GM12878 (cell line): ENCODE results near the gene CEP135. TPM values are rescaled to one million over a fixed set of nuclear protein-coding genes. Genes with fewer than 3 reads are reported as not detected.

Experiments
- ATAC-seq: fragments of 200-7000 bp; cut with Tn5 transposase; 3 replicates; pipeline ENCODE4 v1.9.1; 2020; ENCODE audit warnings: mild to moderate bottlenecking, moderate library complexity
- BruUV-seq: library from RNA; stranded (reverse); fragments of 400-500 nt; replicated peaks from 2 replicates; lab custom pipeline; 2021; lab: Mats Ljungman, UMichigan
- CTCF ChIA-PET: fragments of 300-600 bp; sonication (Branson Sonifier 250); formaldehyde crosslinking; extraction: SDS; loops from one replicate; lab custom pipeline; 2021; ENCODE audit warnings: inconsistent platforms; lab: Yijun Ruan, JAX
- POLR2A ChIA-PET: fragments of 350-600 bp; formaldehyde crosslinking; extraction: SDS; loops from one replicate; lab custom pipeline; 2021; ENCODE audit warnings: inconsistent platforms; lab: Charles Lee
- RAD21 ChIA-PET: fragments of 300-600 bp; sonication (Branson Sonifier 250); formaldehyde crosslinking; loops from one replicate; lab custom pipeline; 2023; ENCODE audit warnings: antibody characterized with exemption; ENCODE audit not compliant: unreplicated experiment; lab: Charles Lee
- SMC1A ChIA-PET: fragments of 300-600 bp; sonication (Branson Sonifier 250); formaldehyde crosslinking; loops from one replicate; lab custom pipeline; 2023; ENCODE audit not compliant: unreplicated experiment, uncharacterized antibody; lab: Charles Lee
- DNase-seq: peaks from one replicate; pipeline ENCODE4 v3.0.0-alpha.2; 2011; ENCODE audit warnings: low read depth, low spot score
- FAIRE-seq: peaks from 3 replicates; lab custom pipeline; 2011; peaks lifted over from hg19 to GRCh38; lab: Jason Lieb, UNC
- H2AFZ ChIP-seq: 2 replicates; pipeline ENCODE4 v1.6.0; 2011; ENCODE audit warnings: low read depth, low read length, control low read depth; ENCODE audit not compliant: control insufficient read depth
- H3K27ac ChIP-seq: 2 replicates; pipeline ENCODE4 v1.5.1; 2011; ENCODE audit warnings: control low read depth; ENCODE audit not compliant: control insufficient read depth, insufficient read depth
- H3K27me3 ChIP-seq, 2 experiments: replicated peaks in 1 of 2; 2 replicates each; pipeline versions ENCODE4 v1.6.0 to v1.6.1; 2011; ENCODE audit warnings: low read length in 1 of 2; ENCODE audit not compliant: control insufficient read depth in 2 of 2, insufficient read depth in 2 of 2
- H3K36me3 ChIP-seq, 2 experiments: 2 replicates each; pipeline ENCODE4 v1.5.1; 2011; ENCODE audit warnings: low read length in 1 of 2; ENCODE audit not compliant: control insufficient read depth in 2 of 2, insufficient read depth in 2 of 2
- H3K4me1 ChIP-seq: 2 replicates; pipeline ENCODE4 v1.6.1; 2011; ENCODE audit warnings: mild to moderate bottlenecking, low read length, moderate library complexity, mixed read lengths; ENCODE audit not compliant: control insufficient read depth, insufficient read depth
- H3K4me2 ChIP-seq: 2 replicates; pipeline ENCODE4 v1.6.0; 2011; ENCODE audit warnings: control low read depth; ENCODE audit not compliant: control insufficient read depth, insufficient read depth
- H3K4me3 ChIP-seq: fragments of 200-600 bp; sonication (generic); 2 replicates; pipeline ENCODE4 v1.5.1; 2016
- H3K79me2 ChIP-seq: 2 replicates; pipeline ENCODE4 v1.6.0; 2011; ENCODE audit warnings: low read length; ENCODE audit not compliant: control insufficient read depth, insufficient read depth
- H3K9ac ChIP-seq: 2 replicates; pipeline ENCODE4 v1.8.0; 2011; ENCODE audit warnings: low read length, control low read depth, mixed read lengths; ENCODE audit not compliant: control insufficient read depth, insufficient read depth
- H3K9me3 ChIP-seq: replicated peaks from 3 replicates; pipeline ENCODE4 v1.5.1; 2011; ENCODE audit warnings: mild to moderate bottlenecking, low read length; ENCODE audit not compliant: control insufficient read depth, insufficient read depth
- H4K20me1 ChIP-seq: 2 replicates; pipeline ENCODE4 v1.6.0; 2011; ENCODE audit not compliant: control insufficient read depth, insufficient read depth
- BCL11A ChIP-seq: IDR thresholded peaks from 2 replicates; pipeline ENCODE4 v1.6.1; 2011; ENCODE audit warnings: low read depth, low read length
- CBX3 ChIP-seq: fragments of 200-600 bp; sonication (generic); IDR thresholded peaks from 2 replicates; pipeline ENCODE4 v1.6.1; 2016; ENCODE audit warnings: low read depth, borderline replicate concordance
- CHD2 ChIP-seq: IDR thresholded peaks from 2 replicates; pipeline ENCODE4 v1.6.1; 2011; ENCODE audit warnings: low read depth, low read length, improper control_type of control experiment, borderline replicate concordance
- CHD4 ChIP-seq: fragments of 200-600 bp; sonication (generic); IDR thresholded peaks from 2 replicates; pipeline ENCODE4 v1.6.1; 2016; ENCODE audit warnings: mild to moderate bottlenecking
- IKZF1 ChIP-seq: fragments of 450-650 bp; conservative IDR thresholded peaks from 2 replicates; pipeline ENCODE4 v1.6.1; 2017; ENCODE audit warnings: antibody characterized with exemption, mild to moderate bottlenecking
- IRF5 ChIP-seq: fragments of 450-650 bp; IDR thresholded peaks from 2 replicates; pipeline ENCODE4 v1.6.1; 2017; ENCODE audit warnings: borderline replicate concordance
- MLLT1 ChIP-seq: fragments of 450-650 bp; IDR thresholded peaks from 2 replicates; pipeline ENCODE4 v1.6.1; 2016; ENCODE audit warnings: mild to moderate bottlenecking
- PAX8 ChIP-seq: fragments of 450-650 bp; IDR thresholded peaks from 2 replicates; pipeline ENCODE4 v1.6.1; 2017; ENCODE audit warnings: mild to moderate bottlenecking, moderate library complexity
- POU2F2 ChIP-seq: IDR thresholded peaks from 3 replicates; pipeline ENCODE4 v1.6.1; 2011; ENCODE audit warnings: low read depth, mild to moderate bottlenecking, low read length, borderline replicate concordance
- TARDBP ChIP-seq: IDR thresholded peaks from 2 replicates; pipeline ENCODE4 v1.6.1; 2016; ENCODE audit warnings: borderline replicate concordance
- TCF3 ChIP-seq: IDR thresholded peaks from 2 replicates; pipeline ENCODE4 v1.6.1; 2012; ENCODE audit warnings: low read depth, mild to moderate bottlenecking, low read length, borderline replicate concordance; ENCODE audit not compliant: insufficient read depth
- ZBTB11 ChIP-seq: fragments of 450-650 bp; formaldehyde crosslinking; IDR thresholded peaks from 2 replicates; pipeline ENCODE4 v1.5.0; 2022; ENCODE audit warnings: mild to moderate bottlenecking, missing genetic modification characterization
- ZNF592 ChIP-seq: fragments of 450-650 bp; IDR thresholded peaks from 2 replicates; pipeline ENCODE4 v1.6.1; 2017; ENCODE audit warnings: mild to moderate bottlenecking, moderate library complexity
- WGBS: methylation state at CpG from one replicate; pipeline ENCODE4 v1.1.6; 2016; ENCODE audit warnings: low lambda C conversion rate; ENCODE audit not compliant: insufficient replicate concordance, insufficient coverage; ENCODE audit errors: missing lambda C conversion rate; 5-methylcytosine and 5-hydroxymethylcytosine counted together
- in situ Hi-C: fragments of 300-500 bp; cut with MboI; formaldehyde crosslinking; loops from 9 replicates; pipeline ENCODE4 v1.14.3; 2018; ENCODE audit warnings: mixed read lengths
- intact Hi-C: fragments of 100-400 bp; cut with micrococcal nuclease; formaldehyde crosslinking; loops from one replicate; pipeline ENCODE4 v1.14.2; 2022; ENCODE audit not compliant: unreplicated experiment
- polyA plus RNA-seq, 11 experiments: library from polyadenylated mRNA; depleted of rRNA in 4 of 11; unstranded in 6 of 11; stranded (reverse) in 5 of 11; fragments of >200 nt; fragmentation: Nextera tagmentation in 4 of 11; fragmentation: Illumina TruSeq in 1 of 11; extraction: Ambion mirVana in 4 of 11; extraction: Trizol in 1 of 11; gene quantifications; 1 replicate in 1 of 11; 2 replicates in 10 of 11; pipeline versions ENCODE4 v1.2.1 to v1.2.3, GENCODE V29; 2011 to 2016; ENCODE audit warnings: inconsistent platforms in 2 of 11, missing spikeins in 2 of 11, low read depth in 1 of 11
- total RNA-seq, 4 experiments: library from RNA; depleted of rRNA in 3 of 4; stranded (reverse); fragments of >200 nt in 3 of 4; fragmentation: Illumina TruSeq in 1 of 4; extraction: Trizol in 1 of 4; gene quantifications; 2 replicates each; pipeline versions ENCODE4 v1.2.1 to v1.2.3, GENCODE V29; 2013 to 2021

CEP135 gene
- total and polyA plus RNA-seq, 10 of the 15 experiments (the other 5 are each of a cell fraction or from before 2014, with no cell fraction given) = 2.9 to 13.6 (median 10.1) TPM

GRCh38 chr4:55928846-55929245 is 19.9 kb upstream of the CEP135 start (continued):
- TF ChIP-seq POU2F2 = no peak
- no peak for TF ChIP-seq PAX8
- no peak for TF ChIP-seq IRF5
- no peak for TF ChIP-seq ZBTB11 (CRISPR knock-in tag)
- no peak for TF ChIP-seq IKZF1

- Histone ChIP-seq H3K4me3 (no peak overlapping the region), H2AFZ (no peak overlapping the region), H4K20me1 (no peaks in the 10 kb centered on the region), H3K9ac (no peak overlapping the region), H3K9me3 (no peaks in the 10 kb centered on the region), H3K4me2 (no peak overlapping the region), H3K27me3 (no peaks in the 10 kb centered on the region), H3K27ac (no peak overlapping the region), H3K79me2 (no peaks in the 10 kb centered on the region), H3K4me1 (no peaks in the 10 kb centered on the region), H3K36me3 (no peaks in the 10 kb centered on the region)
- no peak for ATAC-seq
- in situ Hi-C loops (no loop called here), intact Hi-C loops (no loop called here)
- POLR2A ChIA-PET = interaction anchor here (0.8 kb wide), 1 partner anchor 15 kb away, joined by 3 read pairs; no protein-coding TSS in a partner anchor
- no peak for DNase-seq
- WGBS = 50% methylated on average over 2 of the region's 2 CpGs
- SMC1A ChIA-PET = interaction anchor here (1.0 to 1.2 kb wide), 3 partner anchors 10 to 64 kb away, joined by 3 to 4 read pairs (median 4); no protein-coding TSS in a partner anchor
- RAD21 ChIA-PET = interaction anchor here (2.5 kb wide), 1 partner anchor 17 kb away, joined by 8 read pairs; no protein-coding TSS in a partner anchor
- BruUV-seq = no TSS peak
- CTCF ChIA-PET = interaction anchor here (0.6 kb wide), 1 partner anchor 390 kb away, joined by 3 read pairs; no protein-coding TSS in a partner anchor
- FAIRE-seq = no peak
- TF ChIP-seq CHD4 (no peak), CBX3 (no peak), BCL11A (no peak), CHD2 (no peak), TCF3 (no peak), TARDBP (no peak), ZNF592 (no peak), MLLT1 (no peak)
These were observed 17.7 kb upstream of the CEP135 start for GRCh38 chr4:55931043-55931442.
